PFSK-1 (cell line): Measurements from ENCODE around the gene THBS3.

Experiments
- FOXP2 ChIP-seq: optimal IDR thresholded peaks from 2 replicates; pipeline ENCODE3; 2011; ENCODE audit warnings: borderline replicate concordance, control low read depth, inconsistent platforms; ENCODE audit not compliant: insufficient read depth; ENCODE audit errors: extremely low read length, extremely low read depth
- POLR2AphosphoS5 ChIP-seq: IDR thresholded peaks from 2 replicates; pipeline ENCODE4 v1.6.1; 2012; ENCODE audit warnings: low read depth, mild to moderate bottlenecking, control low read depth, low read length, moderate library complexity
- SIN3A ChIP-seq: IDR thresholded peaks from 2 replicates; pipeline ENCODE4 v1.6.1; 2012; ENCODE audit warnings: mild to moderate bottlenecking, low read length, moderate library complexity, borderline replicate concordance; ENCODE audit not compliant: insufficient read depth
- TAF1 ChIP-seq: IDR thresholded peaks from 2 replicates; pipeline ENCODE4 v1.6.1; 2012; ENCODE audit warnings: low read length, control low read depth, borderline replicate concordance; ENCODE audit not compliant: insufficient read depth
- TF ChIP-seq, protein P1 (sequence below), 2 experiments: IDR thresholded peaks; 2 replicates each; pipeline versions ENCODE4 v1.6.1 to v1.8.0; 2011 to 2012; ENCODE audit warnings: low read depth in 2 of 2, low read length in 2 of 2, control low read depth in 1 of 2, inconsistent platforms in 1 of 2, mild to moderate bottlenecking in 1 of 2, moderate library complexity in 1 of 2; ENCODE audit not compliant: insufficient read depth in 1 of 2

GRCh38 chr1:155184835-155185782 is 22.6 kb downstream of the THBS3 start:
- TF ChIP-seq, protein P1, sequence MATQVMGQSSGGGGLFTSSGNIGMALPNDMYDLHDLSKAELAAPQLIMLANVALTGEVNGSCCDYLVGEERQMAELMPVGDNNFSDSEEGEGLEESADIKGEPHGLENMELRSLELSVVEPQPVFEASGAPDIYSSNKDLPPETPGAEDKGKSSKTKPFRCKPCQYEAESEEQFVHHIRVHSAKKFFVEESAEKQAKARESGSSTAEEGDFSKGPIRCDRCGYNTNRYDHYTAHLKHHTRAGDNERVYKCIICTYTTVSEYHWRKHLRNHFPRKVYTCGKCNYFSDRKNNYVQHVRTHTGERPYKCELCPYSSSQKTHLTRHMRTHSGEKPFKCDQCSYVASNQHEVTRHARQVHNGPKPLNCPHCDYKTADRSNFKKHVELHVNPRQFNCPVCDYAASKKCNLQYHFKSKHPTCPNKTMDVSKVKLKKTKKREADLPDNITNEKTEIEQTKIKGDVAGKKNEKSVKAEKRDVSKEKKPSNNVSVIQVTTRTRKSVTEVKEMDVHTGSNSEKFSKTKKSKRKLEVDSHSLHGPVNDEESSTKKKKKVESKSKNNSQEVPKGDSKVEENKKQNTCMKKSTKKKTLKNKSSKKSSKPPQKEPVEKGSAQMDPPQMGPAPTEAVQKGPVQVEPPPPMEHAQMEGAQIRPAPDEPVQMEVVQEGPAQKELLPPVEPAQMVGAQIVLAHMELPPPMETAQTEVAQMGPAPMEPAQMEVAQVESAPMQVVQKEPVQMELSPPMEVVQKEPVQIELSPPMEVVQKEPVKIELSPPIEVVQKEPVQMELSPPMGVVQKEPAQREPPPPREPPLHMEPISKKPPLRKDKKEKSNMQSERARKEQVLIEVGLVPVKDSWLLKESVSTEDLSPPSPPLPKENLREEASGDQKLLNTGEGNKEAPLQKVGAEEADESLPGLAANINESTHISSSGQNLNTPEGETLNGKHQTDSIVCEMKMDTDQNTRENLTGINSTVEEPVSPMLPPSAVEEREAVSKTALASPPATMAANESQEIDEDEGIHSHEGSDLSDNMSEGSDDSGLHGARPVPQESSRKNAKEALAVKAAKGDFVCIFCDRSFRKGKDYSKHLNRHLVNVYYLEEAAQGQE (IDR thresholded peaks at IDR 0.05; ENCODE audit: insufficient read depth in 1 of 2, low read depth in 2 of 2, low read length in 2 of 2): no peak
- no peak for TF ChIP-seq POLR2AphosphoS5
- TF ChIP-seq SIN3A: no peak
- no peak for TF ChIP-seq TAF1
- TF ChIP-seq FOXP2: no peak
